NCI-H82 treated with DMSO at 0.1 percent for 48 hours (cell line): ENCODE measurements around the gene RDH14.

ENCODE experiments used
- DNase-seq: peaks from one replicate; lab custom pipeline; 2025; ENCODE audit not compliant: unreplicated experiment; lab: John Stamatoyannopoulos, UW

RDH14 gene

DNA sequence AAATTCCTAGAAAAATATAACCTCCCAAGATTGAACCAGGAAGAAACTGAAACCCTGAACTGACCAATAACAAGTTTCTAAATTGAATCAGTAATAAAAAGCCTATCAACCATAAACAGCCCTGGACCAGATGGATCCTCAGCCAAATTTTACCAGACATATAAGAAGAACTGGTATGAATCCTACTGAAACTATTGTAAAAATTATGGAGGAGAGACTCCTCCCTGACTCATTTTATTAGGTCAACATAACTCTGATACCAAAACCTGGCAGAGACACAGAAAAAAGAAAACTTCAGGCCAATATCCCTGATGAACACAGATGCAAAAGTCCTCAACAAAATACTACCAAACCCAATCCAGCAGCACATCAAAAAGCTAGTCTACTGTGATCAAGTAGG, 17.6 kb upstream of the RDH14 start:
- no peak for DNase-seq

DNA sequence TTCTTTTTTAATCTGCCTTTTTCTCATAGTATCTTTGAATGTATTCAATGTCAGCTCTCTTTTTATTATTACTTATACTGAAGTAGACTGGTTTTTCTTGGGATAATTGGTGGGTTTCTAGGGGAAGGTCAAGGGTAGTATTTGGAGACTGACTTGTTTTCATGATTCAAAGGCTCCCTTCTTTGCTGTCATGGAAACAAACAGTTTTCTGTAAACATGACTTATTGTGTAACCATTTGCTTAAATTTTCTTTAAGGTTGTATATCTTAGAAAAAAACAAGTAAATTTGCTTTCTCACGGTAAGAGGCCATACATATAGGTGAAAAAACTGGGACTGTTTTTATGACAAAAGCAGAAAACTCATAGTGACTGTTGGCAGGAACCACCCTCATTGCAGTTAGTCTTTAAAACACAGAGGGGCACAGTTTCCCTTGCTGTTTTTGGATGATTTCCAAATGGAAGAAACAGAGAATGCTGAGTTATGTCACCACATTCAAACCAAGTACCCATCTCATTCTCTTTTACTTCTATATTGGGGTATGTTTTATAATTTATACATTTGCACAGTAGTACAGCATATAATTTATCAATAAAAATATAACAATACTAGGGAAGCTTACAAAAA, 5.8 kb upstream of the RDH14 start:
- no peak for DNase-seq

DNA sequence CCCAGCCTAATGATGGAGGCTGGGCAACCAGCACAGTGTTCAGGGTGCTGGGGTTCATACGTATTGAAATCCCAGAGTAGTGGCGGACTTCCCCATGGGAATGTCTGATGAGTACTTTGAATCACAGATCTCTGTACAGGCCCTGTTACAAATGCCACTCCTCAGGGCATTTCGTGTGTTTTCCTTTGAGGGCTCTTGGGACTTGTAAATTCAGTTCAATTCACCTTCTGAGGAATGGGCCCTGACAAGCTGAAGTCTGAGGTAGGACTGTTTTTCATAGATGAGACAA, 288 bp upstream of the RDH14 start:
- no peak for DNase-seq

DNA sequence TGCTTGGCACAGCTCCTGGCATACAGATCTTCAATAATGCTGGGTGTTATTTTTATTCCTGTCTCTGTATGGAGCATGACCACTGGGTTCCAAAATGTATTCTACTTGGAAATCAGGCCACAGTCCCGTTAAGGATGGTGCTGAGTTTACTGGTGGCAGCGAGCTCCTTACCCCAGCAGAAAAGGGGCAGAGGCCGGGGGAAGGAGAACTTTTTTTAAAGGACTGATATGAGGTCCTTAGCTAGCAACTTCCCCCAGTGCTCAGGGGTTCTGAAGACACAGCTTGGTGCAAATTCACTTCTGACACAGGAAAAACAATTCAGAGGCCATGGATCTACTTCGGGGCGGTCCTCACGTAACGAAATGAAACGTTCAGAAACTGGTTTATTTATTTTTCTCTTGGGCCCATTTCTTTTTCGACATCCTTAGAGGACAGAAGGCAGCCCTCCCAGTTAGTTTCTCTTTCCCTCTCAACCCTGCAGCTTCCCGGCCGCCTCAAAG, 872 bp downstream of the RDH14 start:
- no peak for DNase-seq

DNA sequence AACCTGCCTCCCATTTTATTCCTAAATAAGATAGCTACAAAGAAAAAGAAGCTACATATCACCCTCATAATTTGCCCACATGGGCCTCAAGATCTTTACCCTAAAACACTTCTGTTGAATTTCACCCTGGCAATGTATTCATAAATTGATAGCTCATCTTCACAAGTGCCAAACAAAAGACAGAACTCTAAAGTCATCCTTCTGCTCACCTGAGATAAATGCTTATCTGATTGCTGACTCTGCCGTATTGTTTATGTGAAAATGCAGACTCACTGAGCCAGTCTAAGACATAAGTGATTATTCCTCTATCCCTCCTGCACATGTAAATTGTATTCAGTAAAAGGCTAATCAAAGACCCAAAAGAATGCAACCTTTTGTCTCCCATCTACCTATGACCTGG, 2.0 kb downstream of the RDH14 start:
- no peak for DNase-seq

DNA sequence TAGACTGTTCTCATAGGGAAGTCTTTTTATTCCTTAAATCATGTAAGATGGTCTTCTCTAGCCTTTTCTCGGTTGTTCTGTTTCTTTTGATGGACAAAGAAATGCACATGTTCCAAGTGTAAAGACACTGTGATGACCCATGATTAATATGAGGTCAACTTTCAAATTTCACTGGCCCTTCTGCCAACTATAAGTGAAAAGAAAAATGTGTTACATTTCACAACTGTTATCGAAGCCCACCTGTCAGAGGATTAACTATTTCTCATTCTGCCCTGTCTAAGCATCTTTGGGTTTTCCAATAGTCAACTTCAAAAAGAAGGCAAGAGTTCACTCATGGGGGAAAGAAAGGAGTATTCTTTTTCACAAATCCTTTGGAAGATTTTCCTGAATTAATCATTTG, 3.3 kb downstream of the RDH14 start:
- DNase-seq, result no peak

DNA sequence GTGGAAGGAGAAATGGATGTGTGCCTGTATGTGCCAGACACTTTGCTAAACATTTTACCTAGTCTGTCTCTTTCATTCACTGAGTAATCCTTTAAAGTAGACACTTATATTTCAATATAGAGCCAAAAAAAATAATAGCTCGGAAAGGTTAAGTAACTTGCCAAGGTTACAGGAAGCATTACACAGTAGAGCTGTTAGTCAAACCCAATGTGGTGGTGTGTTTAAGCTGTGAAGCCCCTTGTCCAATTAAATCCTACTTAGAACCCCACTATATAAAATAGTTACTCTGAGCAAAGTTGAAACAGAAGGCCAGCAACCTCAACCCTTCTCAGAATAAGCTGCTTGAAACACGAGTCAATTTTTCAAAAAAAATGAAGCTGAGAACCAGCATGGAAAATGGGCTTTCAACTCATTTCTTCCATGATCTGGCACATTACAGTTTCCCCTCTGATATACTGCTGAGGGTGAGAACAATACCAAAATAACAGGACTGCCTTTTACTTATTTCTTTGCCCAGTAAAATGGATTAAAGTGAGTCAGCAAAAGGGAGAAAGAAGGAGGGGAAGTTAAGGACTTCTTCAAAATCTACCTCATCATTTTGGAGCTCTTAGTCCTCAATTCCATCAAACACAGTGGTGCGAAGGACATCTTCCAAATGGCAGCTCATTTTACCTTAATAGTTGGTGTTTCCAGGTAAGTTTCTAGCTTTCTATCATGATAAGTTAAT, 7.9 kb downstream of the RDH14 start:
- DNase-seq, result no peak

DNA sequence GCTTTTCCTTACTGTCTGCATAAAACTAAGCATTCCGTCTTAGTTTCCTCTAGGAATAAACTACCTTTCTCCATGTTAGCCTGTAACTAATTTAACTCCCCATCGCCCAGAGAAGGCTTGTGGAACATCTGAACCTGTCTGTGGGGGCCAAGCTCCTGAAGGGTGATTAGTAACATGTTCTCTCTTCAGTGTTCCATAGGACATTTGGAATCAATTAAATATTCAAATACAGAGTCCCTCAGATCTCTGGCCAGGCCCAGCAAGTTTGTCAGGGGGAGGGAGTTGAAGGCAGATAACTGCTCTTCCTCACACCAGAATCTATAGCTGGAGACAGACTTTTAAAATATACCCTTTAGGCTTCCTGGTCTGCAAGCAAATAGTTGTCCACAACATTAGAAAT, 8.8 kb downstream of the RDH14 start:
- no peak for DNase-seq

DNA sequence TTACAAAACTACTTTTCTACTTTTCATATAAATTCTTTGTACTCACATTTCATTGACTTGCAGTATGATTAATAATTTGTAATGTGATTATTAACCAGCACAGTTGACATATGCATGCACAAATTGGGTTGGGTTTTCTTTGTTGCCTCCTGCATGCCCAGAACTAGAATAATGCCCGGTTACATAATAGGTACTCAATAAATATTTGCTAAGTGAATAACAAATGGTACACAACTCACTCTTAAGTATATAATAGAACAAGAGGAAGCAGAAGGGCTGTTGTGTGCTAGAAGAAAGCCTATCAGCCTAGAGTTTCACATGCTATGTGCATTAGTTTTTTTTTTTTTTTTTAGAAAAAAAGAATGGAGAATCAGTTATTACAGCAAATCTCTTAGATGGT, 9.3 kb downstream of the RDH14 start:
- DNase-seq, result no peak

DNA sequence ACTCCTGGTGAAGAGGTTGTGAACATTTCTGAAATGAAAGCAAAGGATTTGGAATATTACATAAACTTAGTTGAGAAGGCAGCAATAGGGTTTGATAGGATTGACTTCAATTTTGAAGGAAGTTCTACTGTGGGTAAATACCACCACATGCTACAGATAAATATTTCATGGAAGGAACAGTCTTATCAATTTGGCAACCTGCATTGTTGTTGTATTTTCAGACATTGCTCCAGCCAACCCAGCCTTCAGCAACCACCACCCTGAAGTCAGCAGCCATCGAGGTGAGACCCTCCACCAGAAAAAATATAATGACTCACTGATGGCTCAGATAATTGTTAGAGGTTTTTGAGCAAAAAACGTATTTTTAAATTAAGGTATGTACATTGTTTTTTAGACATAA, 10.0 kb downstream of the RDH14 start:
- DNase-seq, result no peak

DNA sequence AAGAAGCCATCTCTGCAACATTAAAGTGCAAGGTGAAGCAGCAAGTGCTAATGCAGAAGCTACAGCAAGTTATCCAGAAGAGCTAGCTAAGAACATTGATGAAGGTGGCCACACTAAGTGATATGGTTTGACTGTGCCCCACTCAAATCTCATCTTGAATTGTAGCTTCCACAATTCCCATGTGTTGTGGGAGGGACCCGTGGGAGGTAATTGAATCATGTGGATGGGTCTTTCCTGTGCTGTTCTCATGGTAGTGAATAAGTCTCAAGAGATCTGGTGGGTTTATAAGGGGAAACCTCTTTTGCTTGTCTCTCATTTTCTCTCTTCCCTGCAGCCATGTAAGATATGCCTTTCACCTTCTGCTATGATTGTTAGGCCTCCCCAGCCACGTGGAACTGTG, 11.4 kb downstream of the RDH14 start:
- no peak for DNase-seq

DNA sequence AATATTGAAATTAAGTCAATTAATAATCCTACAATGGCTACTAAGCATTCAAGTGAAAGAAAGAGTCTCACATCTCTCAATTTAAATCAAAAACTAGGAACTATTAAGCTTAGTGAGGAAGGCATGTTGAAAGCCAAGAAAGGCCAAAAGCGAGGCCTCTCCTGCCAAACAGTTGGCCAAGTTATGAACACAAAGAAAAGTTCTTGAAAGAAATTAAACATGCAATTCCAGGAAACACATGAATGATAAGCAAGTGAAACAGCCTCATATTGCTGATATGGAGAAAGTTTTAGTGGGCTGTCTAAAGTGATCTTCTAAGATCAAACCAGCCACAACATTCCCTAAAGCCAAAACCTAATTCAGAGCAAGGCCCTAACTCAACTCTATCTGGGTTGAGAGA, 11.8 kb downstream of the RDH14 start:
- no peak for DNase-seq

DNA sequence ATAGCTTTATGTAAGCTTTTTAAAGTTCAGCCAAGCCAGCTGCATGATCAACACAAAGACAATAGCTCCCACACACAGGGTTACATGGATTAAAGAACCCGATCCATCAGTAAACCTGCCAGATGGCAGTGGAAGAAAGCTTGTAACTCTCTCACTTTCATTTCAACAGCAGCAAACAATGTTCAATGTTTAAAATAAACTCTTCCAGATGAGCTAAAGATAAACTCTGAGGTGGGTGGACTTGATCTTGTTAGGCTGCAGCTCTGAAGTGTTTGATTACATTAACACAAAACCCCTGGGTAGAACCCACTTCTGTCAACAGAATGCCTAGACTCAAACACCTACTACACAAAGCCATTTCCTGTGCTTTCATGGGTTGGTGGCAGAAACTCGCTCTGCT, 13.9 kb downstream of the RDH14 start:
- peak; percentile 95 for DNase-seq

DNA sequence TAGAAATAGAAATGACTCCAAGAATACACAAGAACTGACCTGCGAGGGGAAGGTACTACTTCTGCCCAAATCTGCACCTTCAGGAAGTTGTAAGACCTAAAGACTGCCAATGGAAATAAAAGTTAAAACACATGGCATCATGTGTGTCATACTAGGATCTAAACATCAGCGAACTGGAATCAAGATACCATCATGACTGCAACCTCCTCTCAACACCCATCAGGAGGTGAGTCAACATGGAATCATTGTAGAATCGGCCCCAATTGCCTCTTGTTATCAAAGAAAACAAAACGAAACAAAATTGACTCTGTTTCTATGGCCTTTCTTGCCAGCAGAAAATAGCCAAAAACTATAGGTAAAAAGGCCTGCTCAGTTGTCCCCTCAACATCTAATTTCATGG, 15.1 kb downstream of the RDH14 start:
- no peak for DNase-seq

DNA sequence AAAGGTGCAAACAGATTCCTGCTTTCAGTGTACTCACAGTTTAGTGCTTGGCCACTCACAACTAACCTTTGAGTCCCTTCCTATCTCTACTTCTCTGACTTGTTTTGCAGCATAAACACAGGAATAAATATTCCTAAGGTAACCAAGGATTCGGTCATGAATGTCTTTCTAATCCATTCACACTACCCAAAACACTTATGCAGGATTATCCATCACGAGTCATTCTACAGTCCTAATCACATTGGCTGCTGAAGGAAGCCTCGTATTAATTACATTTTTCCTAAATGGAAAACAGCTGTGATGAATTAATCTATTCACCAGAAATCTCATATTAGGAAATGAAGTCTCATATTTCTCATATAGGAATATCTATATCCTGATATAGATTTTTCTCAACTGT, 16.3 kb downstream of the RDH14 start:
- DNase-seq, result peak; percentile 18

DNA sequence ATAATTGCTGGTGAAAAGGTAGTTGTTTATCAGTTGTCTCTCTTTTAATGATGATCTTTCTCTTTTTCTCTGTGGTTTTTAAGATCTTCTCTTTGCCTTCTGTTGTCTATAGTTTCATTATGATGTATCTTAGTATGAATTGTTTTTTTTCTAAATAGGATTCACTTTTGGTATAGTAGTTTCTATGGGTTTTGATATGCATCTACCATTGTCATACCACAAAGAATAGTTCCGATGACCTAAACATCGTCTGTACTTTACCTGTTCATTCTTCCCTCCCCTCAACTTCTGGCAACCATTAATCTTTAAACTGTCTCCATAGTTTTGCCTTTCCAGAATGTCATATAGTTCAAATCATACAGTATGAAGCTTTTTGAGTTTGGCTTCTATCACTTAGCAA, 19.6 kb downstream of the RDH14 start:
- DNase-seq, result no peak

DNA sequence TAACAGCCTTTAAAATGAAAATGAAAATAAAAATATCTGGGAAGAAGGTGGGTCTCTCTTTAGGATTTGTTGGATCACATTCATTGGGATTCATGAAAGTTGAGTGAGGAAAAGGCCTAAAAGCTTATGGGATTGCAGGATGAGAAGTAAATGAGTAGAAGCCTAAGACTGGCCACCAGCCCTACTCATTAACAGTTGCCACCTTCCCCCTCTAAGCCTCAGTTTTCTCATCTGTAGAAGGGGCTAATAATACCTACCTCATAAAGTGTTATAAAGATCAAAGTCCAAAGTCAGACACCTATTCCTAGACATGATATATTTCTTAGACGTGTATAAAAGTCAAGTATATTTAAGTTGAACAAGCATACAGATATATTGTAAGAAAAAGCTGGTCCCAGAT, 23.8 kb downstream of the RDH14 start:
- no peak for DNase-seq

DNA sequence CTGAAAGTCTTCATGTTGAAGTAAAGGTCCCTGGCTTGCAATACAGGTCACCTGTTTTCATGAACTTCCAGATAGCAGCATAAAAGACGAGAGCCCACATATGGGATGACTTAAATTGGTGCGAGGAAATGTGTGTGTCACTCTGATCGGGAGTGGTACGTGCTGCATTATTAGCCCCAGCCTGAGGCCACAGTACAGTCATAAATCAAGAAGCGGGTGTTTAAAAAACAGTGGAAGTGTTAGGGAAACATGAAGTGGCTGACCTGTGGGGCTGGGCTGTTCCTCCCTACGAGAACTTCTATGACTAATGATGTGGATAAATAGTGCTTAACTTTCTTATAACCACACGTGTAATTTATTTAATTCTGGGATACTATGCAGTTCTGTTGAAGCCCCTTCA, 24.4 kb downstream of the RDH14 start:
- no peak for DNase-seq

DNA sequence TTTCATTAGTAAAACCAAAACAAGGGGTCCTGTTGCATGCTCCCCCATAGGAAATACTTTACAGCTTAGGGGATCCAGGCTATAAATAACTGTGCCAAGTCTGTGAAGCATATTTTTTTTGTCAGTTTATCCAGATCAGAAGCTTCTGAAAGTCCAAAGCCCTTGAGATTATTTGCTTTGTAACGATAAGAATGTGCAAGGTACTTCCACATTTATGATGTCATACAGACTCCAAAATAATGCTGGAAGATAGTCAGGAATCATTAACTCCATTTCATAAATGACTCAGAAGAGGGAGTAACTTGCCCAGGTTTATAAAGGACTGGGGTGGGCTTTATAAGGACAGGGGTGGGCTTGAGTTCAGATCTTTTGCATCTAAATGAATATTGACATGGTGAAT, 29.3 kb downstream of the RDH14 start:
- no peak for DNase-seq

DNA sequence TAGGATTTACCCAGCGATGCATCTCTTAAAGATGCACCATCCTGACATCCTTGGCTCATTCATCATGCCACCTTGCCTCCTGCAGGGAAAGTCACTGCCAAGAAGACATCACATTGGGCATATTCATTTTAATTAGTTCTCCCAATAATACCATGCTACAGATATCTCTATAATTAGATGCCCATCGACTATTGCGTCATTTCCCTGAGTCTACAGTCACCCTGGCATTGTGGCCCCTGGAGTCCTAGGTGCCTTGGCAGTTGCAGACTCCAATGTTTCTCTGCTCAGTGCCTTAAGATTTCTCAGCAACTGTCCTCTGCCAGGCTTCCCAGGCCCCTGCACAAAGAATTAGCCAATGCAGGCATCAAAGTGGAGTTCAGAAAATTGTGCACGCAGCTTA, 32.6 kb downstream of the RDH14 start:
- no peak for DNase-seq

DNA sequence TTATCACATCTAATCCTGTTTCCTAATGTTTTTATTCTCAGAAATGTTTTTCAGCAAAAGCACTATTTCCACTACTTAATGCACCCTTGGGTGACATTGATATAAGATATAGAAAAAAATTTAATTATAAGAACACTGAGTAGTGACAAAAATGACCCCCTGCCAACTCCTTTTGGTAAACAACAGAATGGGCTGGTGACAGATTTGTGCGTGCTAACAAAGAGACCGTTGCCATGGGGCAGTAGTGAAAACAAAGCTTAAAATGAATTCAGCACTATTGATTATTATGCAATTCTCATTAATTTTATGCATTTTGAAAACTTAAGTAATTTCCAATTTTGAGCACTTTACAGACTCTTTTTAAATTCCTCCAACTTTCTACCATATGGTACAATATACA, 33.1 kb downstream of the RDH14 start:
- DNase-seq, result no peak

DNA sequence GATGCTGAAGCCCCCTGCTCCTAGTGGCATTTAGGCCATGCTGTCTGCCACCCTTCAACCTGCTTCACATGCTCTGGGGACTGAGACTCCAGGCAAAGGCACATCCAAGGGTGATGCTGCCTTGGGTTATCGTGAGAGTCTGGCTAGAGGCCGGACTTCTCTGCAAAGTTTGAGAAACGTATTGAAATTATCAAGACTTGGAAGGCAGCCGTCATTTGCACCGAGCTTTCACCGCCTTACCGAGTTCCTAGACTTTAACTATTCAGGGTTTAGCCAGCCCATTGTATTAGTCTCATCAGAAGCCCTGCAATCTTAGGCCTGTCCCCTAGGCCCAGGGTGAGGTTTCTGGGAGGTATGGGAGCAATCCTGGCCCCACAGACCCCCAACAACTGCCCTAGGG, 34.0 kb downstream of the RDH14 start:
- DNase-seq, result no peak

DNA sequence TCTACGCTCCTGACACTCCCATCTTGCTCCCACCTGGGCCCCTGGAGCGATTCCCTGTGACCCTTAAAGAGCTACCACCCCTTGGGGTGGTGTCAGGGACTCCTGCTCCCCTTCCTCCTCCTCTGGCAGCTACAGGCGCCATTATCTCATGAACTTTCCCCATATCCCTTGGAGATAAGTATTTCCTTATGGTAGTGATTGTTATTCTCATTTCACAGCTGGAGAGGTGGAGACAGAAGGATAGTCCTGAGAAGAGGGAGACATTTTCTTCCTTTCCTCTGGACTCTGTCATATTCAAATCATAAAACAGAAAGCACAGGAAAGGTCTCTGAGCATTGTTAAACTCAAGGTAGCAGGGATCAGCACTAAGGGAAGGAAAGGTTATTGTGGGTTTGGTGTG, 34.6 kb downstream of the RDH14 start:
- DNase-seq, result no peak
